Measurements from ENCODE around the gene NKD1.

Gene NKD1

DNA sequence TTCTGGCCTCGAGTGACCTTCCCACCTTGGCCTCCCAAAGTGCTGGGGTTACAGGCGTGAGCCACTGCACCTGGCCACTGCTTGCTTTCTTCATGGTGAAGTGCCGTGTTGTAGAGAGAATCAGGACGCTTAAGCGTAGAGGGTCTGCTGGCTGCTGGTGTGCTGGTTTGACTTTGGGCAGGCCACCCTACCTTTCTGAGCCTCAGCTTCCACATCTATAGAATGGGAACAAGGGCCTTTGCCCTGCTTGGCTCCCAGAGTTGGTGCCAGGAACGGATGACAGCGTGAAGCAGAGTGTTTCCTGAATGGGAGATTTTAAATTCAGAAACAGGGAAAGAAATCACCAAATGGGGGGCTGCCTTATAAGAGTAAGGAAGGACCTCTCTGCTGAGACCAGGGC, 60.9 kb downstream of the NKD1 start:
- Histone ChIP-seq H3K4me2 (no peak overlapping the region), H4K20me1 (peaks cover 0 to 7% (median 0%) of the 10 kb centered on the region in 11 experiments; a peak in 1 of 22 replicates), H3K27ac (no peak overlapping the region), H3K9ac (no peak overlapping the region), H3K36me3 (no peaks in the 10 kb centered on the region), H3K4me3 (no peak overlapping the region), H3K4me1 (peaks cover 34 to 42% (median 39%) of the 10 kb centered on the region in 10 experiments), H3K27me3 (no peaks in the 10 kb centered on the region), H3K9me3 (replicated peaks in 1 of 11) (no peaks in the 10 kb centered on the region)
- TF ChIP-seq Cebpa-rat (IDR thresholded peaks at IDR 0.05): no peak

DNA sequence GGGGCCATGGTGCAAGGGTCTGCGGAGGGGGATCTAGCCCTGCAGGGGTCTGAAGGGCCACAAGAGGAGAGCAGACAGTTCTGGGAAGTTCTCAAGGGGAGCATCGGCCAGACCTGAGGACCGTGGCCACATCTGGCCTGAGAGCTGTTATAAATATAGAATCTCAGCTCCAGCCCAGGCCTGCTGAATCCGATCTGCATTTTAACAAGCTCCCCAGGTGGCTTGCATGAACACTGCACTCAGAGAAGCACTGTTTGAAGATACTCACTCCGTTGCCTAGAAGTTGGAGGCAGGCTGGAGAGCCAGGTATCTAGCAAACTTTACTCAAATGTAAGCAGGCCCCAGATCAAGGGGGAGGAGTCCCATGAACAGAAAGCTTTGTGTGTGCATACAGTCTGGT, 61.3 kb downstream of the NKD1 start:
- no peak for TF ChIP-seq Cebpa-rat (IDR thresholded peaks at IDR 0.05)
- no peak overlapping the region for H3K9ac ChIP-seq
- peaks cover 0 to 5% (median 0%) of the 10 kb centered on the region in 11 experiments; a peak in 1 of 22 replicates for H4K20me1 ChIP-seq
- no peak overlapping the region for H3K4me3 ChIP-seq
- H3K36me3 ChIP-seq: no peaks in the 10 kb centered on the region
- no peaks in the 10 kb centered on the region for H3K9me3 ChIP-seq (replicated peaks in 1 of 11)
- peaks cover 38 to 46% (median 44%) of the 10 kb centered on the region in 10 experiments for H3K4me1 ChIP-seq
- H3K27ac ChIP-seq: no peak overlapping the region
- no peaks in the 10 kb centered on the region for H3K27me3 ChIP-seq
- no peak overlapping the region for H3K4me2 ChIP-seq

DNA sequence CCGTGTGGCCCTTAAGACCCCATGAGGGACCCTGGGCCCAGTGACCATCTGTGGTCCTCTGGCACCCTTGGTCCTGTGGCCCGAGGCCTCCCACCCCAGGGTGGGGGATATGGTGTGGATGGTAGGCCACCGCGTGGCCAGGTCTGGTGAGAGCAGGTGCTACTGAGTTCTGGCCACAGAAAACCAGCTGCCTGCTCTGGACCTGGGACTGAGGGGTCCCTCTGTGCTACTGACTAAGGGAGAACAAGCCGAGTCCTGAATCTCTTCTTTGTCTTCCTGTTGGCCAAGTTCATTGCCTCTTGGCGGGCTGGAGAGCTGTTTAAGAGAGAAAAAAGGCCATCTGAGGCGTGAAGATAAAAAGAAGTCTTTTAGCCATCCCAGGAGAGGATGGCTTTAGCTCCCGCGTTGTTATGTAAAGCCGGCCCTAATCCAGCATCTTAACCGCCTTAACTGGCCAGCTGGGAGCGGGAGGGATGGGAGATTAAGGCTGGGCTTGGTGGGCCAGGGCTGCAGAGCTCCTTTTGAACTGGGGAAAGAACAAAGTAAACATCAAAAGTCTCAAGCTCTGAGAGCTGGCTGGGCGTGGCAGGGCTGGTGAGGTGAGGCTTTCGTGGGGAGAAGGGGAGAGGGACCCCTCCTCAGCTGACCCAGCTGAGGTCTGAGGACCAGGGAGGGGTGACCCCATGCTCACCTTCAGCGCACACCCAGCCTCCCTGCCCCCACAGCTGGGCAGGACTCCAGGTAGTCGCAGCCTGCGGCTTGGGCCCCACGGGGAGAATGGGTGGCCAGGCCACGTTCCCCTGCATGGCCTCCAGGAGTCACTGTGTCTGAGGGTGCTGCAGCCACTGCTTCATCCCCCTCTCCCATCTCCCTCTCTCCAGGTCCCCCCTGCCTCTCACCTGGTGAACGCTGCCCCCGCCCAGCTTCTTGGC, 62.4 kb downstream of the NKD1 start:
- no peak for TF ChIP-seq Cebpa-rat (IDR thresholded peaks at IDR 0.05)
- Histone ChIP-seq H3K4me2 (peak overlapping the region; percentile 27 to 98 (median 92); a peak in 20 of 22 replicates), H3K9ac (peak overlapping the region in 1 of 11 experiments; percentile 18; a peak in 2 of 22 replicates), H3K36me3 (no peaks in the 10 kb centered on the region), H3K9me3 (replicated peaks in 1 of 11) (no peaks in the 10 kb centered on the region), H4K20me1 (no peaks in the 10 kb centered on the region), H3K4me3 (no peak overlapping the region), H3K4me1 (peaks cover 38 to 57% (median 55%) of the 10 kb centered on the region in 10 experiments), H3K27ac (peak overlapping the region in 6 of 11 experiments; percentile 12 to 87 (median 43); a peak in 8 of 22 replicates), H3K27me3 (no peaks in the 10 kb centered on the region)

DNA sequence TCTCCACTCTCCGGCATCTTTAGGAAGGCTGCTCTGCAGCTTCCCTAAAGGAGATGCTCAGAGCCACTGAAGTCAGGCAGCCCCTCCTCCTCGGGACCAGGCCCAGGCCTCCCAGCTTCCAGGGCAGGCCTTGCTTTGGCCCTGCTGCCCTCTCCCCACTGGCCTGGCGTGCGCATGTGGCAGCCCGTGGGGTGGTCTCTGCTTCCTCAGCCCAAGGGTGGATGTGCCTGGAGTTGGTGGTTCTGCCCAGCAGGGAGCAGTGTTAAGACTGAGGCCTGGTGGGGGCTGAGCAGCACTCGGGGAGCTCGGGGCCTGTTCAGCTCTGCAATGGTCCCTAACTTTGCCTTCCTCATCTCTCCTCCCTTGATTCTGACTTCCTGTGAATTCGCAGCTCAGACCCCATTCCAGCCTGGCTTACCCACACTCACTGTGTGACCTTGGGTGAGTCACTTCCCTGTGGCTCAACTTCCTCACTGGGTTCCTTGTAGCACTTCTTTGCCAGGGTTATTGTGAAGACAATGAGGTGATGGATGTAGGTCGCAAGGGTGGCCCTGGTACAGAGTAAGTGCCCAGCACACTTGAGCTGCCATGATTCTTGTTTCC, 63.2 kb downstream of the NKD1 start:
- H3K27me3 ChIP-seq: no peaks in the 10 kb centered on the region
- H4K20me1 ChIP-seq: no peaks in the 10 kb centered on the region
- no peak overlapping the region for H3K4me3 ChIP-seq
- TF ChIP-seq Cebpa-rat (IDR thresholded peaks at IDR 0.05): no peak
- H3K27ac ChIP-seq: peak overlapping the region in 9 of 11 experiments; percentile 29 to 87 (median 48); a peak in 13 of 22 replicates
- H3K36me3 ChIP-seq: no peaks in the 10 kb centered on the region
- H3K9me3 ChIP-seq (replicated peaks in 1 of 11): no peaks in the 10 kb centered on the region
- H3K4me1 ChIP-seq: peaks cover 38 to 66% (median 63%) of the 10 kb centered on the region in 10 experiments
- H3K9ac ChIP-seq: peak overlapping the region in 1 of 11 experiments; percentile 18; a peak in 1 of 22 replicates
- peak overlapping the region; percentile 27 to 98 (median 92); a peak in 21 of 22 replicates for H3K4me2 ChIP-seq

DNA sequence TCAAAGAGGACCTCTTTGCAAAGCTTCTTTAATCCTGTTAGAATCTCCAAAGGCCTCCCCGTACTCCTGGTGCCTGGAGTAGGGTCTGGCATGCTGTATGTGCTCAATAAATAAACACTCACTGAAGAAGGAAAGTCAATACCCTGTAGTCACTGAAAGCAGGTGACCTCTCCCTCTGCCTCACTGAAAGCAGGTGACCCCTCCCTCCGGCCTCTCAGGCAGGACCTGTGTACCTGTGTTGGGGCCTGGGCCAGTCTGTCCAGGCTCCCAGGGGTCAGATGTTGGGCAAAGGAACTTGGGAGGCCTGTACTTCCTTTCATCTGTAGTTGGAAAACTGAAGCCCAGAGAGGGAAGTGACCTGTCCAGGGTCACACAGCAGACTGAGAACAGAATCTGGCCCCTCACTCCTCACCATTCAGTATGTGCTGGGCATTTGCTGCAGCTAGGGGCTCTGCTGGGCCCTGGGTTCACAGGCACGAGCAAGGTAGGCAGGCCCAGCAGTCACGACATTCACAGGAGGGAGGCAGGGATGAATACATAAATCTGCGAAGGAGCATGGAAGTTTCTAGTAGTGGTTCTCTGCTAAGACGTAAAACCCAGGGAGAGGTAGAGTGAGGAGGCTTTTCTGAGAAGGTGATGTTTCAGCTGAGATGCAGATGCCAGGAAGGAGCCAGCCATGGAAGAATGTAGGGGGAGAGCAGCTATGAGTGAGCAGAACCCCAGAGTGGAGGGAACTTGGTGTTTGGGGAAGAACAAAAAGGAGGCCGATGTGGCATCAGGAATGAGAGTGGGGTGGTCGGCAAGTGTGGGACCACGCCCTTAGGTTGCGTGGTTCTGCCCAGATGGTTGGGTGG, 64.0 kb downstream of the NKD1 start:
- Histone ChIP-seq H3K27me3 (no peaks in the 10 kb centered on the region), H3K4me3 (no peak overlapping the region), H4K20me1 (no peaks in the 10 kb centered on the region), H3K4me2 (peak overlapping the region; percentile 79 to 98 (median 92)), H3K9me3 (replicated peaks in 1 of 11) (no peaks in the 10 kb centered on the region), H3K4me1 (peaks cover 46 to 74% (median 71%) of the 10 kb centered on the region in 10 experiments), H3K9ac (peak overlapping the region in 3 of 11 experiments; percentile 74 to 81 (median 75); a peak in 3 of 22 replicates), H3K27ac (peak overlapping the region in 9 of 11 experiments; percentile 10 to 87 (median 62); a peak in 10 of 22 replicates), H3K36me3 (no peaks in the 10 kb centered on the region)
- no peak for TF ChIP-seq Cebpa-rat (IDR thresholded peaks at IDR 0.05)

DNA sequence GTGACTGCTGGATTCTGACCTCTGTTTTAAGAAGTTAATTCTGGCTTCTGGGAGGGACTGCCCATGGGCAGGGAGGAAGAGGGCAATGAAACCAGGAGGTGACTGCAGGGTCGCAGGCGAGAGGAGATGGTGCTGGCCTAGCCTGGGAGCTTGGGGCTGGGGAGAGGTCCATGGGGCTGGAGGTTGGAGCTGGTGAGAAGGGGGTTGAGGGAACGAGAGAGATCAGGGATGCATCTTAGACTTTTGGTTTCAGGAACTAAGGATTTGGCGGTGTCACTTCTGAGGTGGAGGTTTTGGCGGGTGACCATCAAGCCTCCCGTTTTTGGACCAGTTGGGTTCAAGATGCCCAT, 64.6 kb downstream of the NKD1 start:
- peak overlapping the region in 9 of 11 experiments; percentile 39 to 87 (median 62); a peak in 14 of 22 replicates for H3K27ac ChIP-seq
- peaks cover 52 to 80% (median 77%) of the 10 kb centered on the region in 10 experiments for H3K4me1 ChIP-seq
- no peaks in the 10 kb centered on the region for H3K27me3 ChIP-seq
- H3K9me3 ChIP-seq (replicated peaks in 1 of 11): no peaks in the 10 kb centered on the region
- no peaks in the 10 kb centered on the region for H4K20me1 ChIP-seq
- peak overlapping the region in 5 of 10 experiments; percentile 18 to 56 (median 49); a peak in 5 of 20 replicates for H3K4me3 ChIP-seq
- no peaks in the 10 kb centered on the region for H3K36me3 ChIP-seq
- H3K4me2 ChIP-seq: peak overlapping the region; percentile 79 to 98 (median 92)
- H3K9ac ChIP-seq: peak overlapping the region in 7 of 11 experiments; percentile 30 to 81 (median 74); a peak in 11 of 22 replicates
- TF ChIP-seq Cebpa-rat (IDR thresholded peaks at IDR 0.05): no peak

DNA sequence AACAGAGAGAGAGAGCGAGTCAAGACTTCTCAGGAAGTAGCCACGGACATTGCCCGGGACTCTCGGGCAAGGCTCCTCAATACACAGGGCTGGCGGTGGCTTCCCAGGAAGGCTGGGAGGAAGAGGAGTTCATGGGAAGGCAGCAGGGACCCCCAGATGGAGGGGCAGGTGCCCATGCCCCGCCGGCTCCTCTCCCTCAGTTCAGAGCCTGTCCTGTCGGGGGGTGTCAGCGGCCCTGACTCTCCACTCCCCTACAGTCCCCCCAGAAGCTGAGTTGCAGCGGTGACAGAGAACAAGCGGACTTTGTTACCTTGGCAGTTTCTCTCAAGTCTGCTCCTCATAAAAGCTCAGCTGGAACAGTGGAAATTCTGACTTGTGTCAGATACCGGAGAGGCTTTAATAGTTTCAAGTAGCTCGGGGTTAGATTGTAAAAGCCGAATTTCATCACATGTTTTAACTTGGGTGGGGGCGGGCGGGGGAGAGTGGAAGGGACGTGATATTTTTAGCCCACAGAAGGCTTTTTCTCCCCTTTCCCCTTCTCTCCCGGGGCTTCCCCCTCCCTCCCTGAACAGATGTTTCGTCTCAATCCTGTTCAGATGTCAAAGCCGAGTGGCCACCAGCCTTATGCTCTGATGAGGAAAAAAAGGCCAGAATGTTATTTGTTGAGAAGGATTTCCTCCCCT, 65.2 kb downstream of the NKD1 start:
- Histone ChIP-seq H3K4me2 (peak overlapping the region; percentile 79 to 98 (median 92)), H3K4me3 (peak overlapping the region in 8 of 10 experiments; percentile 18 to 57 (median 46); a peak in 13 of 20 replicates), H3K9me3 (replicated peaks in 1 of 11) (no peaks in the 10 kb centered on the region), H3K9ac (peak overlapping the region in 10 of 11 experiments; percentile 15 to 81 (median 52); a peak in 16 of 22 replicates), H3K27ac (peak overlapping the region in 9 of 11 experiments; percentile 39 to 87 (median 62); a peak in 15 of 22 replicates), H3K27me3 (no peaks in the 10 kb centered on the region), H3K36me3 (no peaks in the 10 kb centered on the region), H4K20me1 (no peaks in the 10 kb centered on the region), H3K4me1 (peaks cover 53 to 86% (median 83%) of the 10 kb centered on the region in 10 experiments)
- no peak for TF ChIP-seq Cebpa-rat (IDR thresholded peaks at IDR 0.05)
